GM12874 (cell line): ENCODE data around the gene USF1.

Experiments used
- CTCF ChIP-seq: IDR thresholded peaks from 2 replicates; pipeline ENCODE4 v1.5.1; 2011; ENCODE audit warnings: low read depth, mild to moderate bottlenecking, control low read depth, low read length, moderate library complexity; ENCODE audit not compliant: insufficient read depth

Gene USF1

GRCh38 chr1:161051219-161051618 is 5.4 kb upstream of the USF1 start:
- no peak for TF ChIP-seq CTCF

- TF ChIP-seq CTCF: no peak
These were observed 3.4 kb upstream of the USF1 start for GRCh38 chr1:161048949-161049722.

GRCh38 chr1:161047436-161048420 is 2.0 kb upstream of the USF1 start:
- TF ChIP-seq CTCF: no peak

- TF ChIP-seq CTCF: no peak
These were observed 940 bp upstream of the USF1 start for GRCh38 chr1:161046605-161047228.

GRCh38 chr1:161044908-161045735 is 655 bp downstream of the USF1 start:
- no peak for TF ChIP-seq CTCF

- no peak for TF ChIP-seq CTCF
These were observed 1.3 kb downstream of the USF1 start for GRCh38 chr1:161044535-161044907.
